Measurements from ENCODE around the gene WAPL. TPM values are rescaled to one million over a fixed set of nuclear protein-coding genes. Genes with fewer than 3 reads are reported as not detected.

Gene WAPL
- total and polyA plus RNA-seq, 9 of the 15 experiments (the other 6 are each of a cell fraction or from before 2014, with no cell fraction given), result 14.3 to 36.4 (median 25.3) TPM

DNA sequence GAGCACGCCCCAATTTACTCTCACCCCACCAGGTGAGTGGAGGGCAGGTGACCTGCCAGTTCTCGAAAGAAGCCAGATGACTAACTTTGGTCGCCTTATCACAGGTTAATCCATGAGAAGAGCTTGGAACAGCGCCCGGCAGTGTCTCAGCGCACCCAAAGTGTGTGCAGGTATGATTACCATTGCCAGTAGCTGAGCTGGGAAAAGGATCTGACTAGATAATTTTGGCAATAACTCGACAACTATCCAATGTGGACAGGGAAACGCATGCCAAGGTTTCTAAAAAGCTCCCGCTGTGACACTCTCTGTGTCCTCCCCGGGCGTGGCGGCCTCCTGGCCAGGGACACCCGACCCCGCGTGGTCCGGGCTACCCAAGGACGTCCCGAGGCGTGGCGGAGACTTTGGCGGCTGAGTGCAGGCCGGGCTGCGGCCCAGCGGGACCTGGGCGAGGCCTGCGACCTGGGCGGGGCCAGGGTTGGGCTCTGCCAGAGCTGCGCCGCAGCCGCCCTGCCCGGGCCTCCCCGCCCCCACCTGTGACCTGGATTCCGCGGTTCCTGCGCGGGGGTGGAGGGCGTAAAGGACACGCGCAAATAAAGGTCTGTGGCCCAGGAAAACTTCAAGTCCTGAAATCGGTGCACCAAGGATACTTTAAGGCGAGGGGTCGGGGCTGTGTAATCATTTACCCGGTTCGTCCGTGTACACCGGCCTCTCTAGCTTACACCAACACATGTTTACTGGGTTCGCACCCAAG lies 13.7 kb upstream of the WAPL start (continued):
- peak; percentile 12 for TF ChIP-seq PRDM10 (IDR thresholded peaks at IDR 0.05; ENCODE audit: partially characterized antibody)
- no peak for TF ChIP-seq CBX8 (IDR thresholded peaks at IDR 0.05; ENCODE audit: borderline replicate concordance, extremely low read depth, low read depth, low read length, poor library complexity, severe bottlenecking)
- TF ChIP-seq, protein P1, sequence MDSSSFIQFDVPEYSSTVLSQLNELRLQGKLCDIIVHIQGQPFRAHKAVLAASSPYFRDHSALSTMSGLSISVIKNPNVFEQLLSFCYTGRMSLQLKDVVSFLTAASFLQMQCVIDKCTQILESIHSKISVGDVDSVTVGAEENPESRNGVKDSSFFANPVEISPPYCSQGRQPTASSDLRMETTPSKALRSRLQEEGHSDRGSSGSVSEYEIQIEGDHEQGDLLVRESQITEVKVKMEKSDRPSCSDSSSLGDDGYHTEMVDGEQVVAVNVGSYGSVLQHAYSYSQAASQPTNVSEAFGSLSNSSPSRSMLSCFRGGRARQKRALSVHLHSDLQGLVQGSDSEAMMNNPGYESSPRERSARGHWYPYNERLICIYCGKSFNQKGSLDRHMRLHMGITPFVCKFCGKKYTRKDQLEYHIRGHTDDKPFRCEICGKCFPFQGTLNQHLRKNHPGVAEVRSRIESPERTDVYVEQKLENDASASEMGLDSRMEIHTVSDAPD (CRISPR knock-in tag; IDR thresholded peaks at IDR 0.05), result no peak
- no peak for TF ChIP-seq ZNF134 (CRISPR knock-in tag; conservative IDR thresholded peaks at IDR 0.05)
- TF ChIP-seq EGR1 (conservative IDR thresholded peaks at IDR 0.05), result peak; percentile 86
- TF ChIP-seq PKNOX1 (IDR thresholded peaks at IDR 0.05), result no peak
- peak; percentile 59; the same call in 1 of the 2 replicates for TF ChIP-seq HNRNPL (IDR thresholded peaks at IDR 0.05; ENCODE audit: low read depth, low read length)
- TF ChIP-seq ESRRB (CRISPR knock-in tag; IDR thresholded peaks at IDR 0.05; ENCODE audit: borderline replicate concordance), result no peak
- no peak for TF ChIP-seq ERF (CRISPR knock-in tag; IDR thresholded peaks at IDR 0.05)
- TF ChIP-seq ARID3A (IDR thresholded peaks at IDR 0.05; ENCODE audit: borderline replicate concordance, low read depth, low read length), result no peak
- TF ChIP-seq ETS1 (conservative IDR thresholded peaks at IDR 0.05; ENCODE audit: control insufficient read depth, low read depth, low read length), result no peak
- no peak for TF ChIP-seq JUNB (CRISPR knock-in tag; conservative IDR thresholded peaks at IDR 0.05)
- TF ChIP-seq ZFP30 (CRISPR knock-in tag; IDR thresholded peaks at IDR 0.05; ENCODE audit: borderline replicate concordance), result no peak
- TF ChIP-seq, protein P2, sequence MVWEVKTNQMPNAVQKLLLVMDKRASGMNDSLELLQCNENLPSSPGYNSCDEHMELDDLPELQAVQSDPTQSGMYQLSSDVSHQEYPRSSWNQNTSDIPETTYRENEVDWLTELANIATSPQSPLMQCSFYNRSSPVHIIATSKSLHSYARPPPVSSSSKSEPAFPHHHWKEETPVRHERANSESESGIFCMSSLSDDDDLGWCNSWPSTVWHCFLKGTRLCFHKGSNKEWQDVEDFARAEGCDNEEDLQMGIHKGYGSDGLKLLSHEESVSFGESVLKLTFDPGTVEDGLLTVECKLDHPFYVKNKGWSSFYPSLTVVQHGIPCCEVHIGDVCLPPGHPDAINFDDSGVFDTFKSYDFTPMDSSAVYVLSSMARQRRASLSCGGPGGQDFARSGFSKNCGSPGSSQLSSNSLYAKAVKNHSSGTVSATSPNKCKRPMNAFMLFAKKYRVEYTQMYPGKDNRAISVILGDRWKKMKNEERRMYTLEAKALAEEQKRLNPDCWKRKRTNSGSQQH (CRISPR knock-in tag; IDR thresholded peaks at IDR 0.05), result no peak
- no peak for TF ChIP-seq KAT8 (IDR thresholded peaks at IDR 0.05; ENCODE audit: low read depth)
- no peak for TF ChIP-seq BCL6 (CRISPR knock-in tag; IDR thresholded peaks at IDR 0.05)

Measured in K562 (cell line).